ENCODE results near the gene ATP8A2.

- TF ChIP-seq RXRA (IDR thresholded peaks at IDR 0.05) (no peak), CTCF (IDR thresholded peaks at IDR 0.05; ENCODE audit: low read depth, low read length, missing input control) (no peak), JUND (IDR thresholded peaks at IDR 0.05) (no peak), REST (IDR thresholded peaks at IDR 0.05) (no peak), RAD21 (IDR thresholded peaks at IDR 0.05) (no peak), FOXA1 (IDR thresholded peaks at IDR 0.05) (no peak), SP1 (IDR thresholded peaks at IDR 0.05) (no peak), MAX (IDR thresholded peaks at IDR 0.05) (no peak), GABPA (IDR thresholded peaks at IDR 0.05 in 1 of 2, conservative IDR thresholded peaks at IDR 0.05 in 1 of 2) (no peak), HNF4A (conservative IDR thresholded peaks at IDR 0.05) (no peak), YY1 (IDR thresholded peaks at IDR 0.05) (no peak), EGR1 (IDR thresholded peaks at IDR 0.05; ENCODE audit: low read depth in 2 of 2) (no peak), ZBTB33 (IDR thresholded peaks at IDR 0.05) (no peak), FOXA2 (IDR thresholded peaks at IDR 0.05) (no peak)
Observed at GRCh38 chr13:25946321-25946720, 574.5 kb downstream of the ATP8A2 start.

Data from liver (tissue), 3 donors.